AG04449 (cell line): ENCODE measurements around the gene CCDC197.

ENCODE experiments used
- CTCF ChIA-PET: fragments of 350-600 bp; formaldehyde crosslinking; extraction: SDS; loops from one replicate; lab custom pipeline; 2021; ENCODE audit warnings: antibody characterized with exemption; lab: Yijun Ruan, JAX
- POLR2A ChIA-PET: fragments of 400-600, 350-600 bp; formaldehyde crosslinking; extraction: SDS; loops from one replicate; lab custom pipeline; 2020; ENCODE audit warnings: antibody characterized with exemption, inconsistent platforms; lab: Yijun Ruan, JAX
- DNase-seq: peaks from one replicate; pipeline ENCODE4 v3.0.0-alpha.2; 2010; ENCODE audit warnings: low read depth, low spot score
- H3K4me3 ChIP-seq: 2 replicates; pipeline ENCODE4 v1.5.1; 2011; ENCODE audit warnings: low read depth, mild to moderate bottlenecking, control low read depth, low read length
- TF ChIP-seq, protein P1 (sequence below): IDR thresholded peaks from one replicate; pipeline ENCODE4 v1.5.1; 2011; ENCODE audit warnings: mild to moderate bottlenecking, moderate library complexity, low read length, control low read depth, inconsistent platforms; ENCODE audit not compliant: insufficient read depth; ENCODE audit errors: missing control alignments

Gene CCDC197

DNA sequence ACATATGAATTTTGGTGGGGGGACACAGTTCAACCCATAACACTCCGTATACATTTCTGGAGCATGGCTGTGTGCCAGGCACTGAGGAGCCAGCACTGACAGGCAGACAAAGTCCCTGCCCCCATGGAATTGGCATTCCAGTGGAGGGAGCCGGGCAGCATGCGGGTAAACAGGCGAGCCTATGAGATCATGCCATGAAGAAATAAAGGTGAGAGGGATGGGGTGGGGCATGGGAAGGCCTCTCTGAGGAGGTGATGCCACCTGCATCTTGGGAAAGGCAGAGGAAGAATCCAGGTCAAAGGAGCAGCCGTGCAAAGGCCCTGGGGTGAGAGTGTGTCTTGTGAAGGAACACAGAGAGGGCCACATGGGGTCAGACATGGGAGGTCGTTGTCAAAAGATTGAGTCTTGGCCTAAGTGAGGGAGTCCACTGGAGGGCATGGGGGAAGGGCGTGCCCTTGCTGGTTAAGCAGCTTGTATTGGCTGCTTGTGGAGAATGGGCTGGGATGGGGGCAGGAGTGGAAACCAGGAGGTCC is 32.6 kb downstream of the CCDC197 start:
- CTCF ChIA-PET: interaction anchor here (0.7 to 13.1 kb wide), 7 partner anchors 7 to 151 kb away, joined by 3 to 135 read pairs (median 5); no protein-coding TSS in a partner anchor
- no peak overlapping the region for H3K4me3 ChIP-seq
- POLR2A ChIA-PET: no interaction called here
- DNase-seq: no peak
- TF ChIP-seq, protein P1, sequence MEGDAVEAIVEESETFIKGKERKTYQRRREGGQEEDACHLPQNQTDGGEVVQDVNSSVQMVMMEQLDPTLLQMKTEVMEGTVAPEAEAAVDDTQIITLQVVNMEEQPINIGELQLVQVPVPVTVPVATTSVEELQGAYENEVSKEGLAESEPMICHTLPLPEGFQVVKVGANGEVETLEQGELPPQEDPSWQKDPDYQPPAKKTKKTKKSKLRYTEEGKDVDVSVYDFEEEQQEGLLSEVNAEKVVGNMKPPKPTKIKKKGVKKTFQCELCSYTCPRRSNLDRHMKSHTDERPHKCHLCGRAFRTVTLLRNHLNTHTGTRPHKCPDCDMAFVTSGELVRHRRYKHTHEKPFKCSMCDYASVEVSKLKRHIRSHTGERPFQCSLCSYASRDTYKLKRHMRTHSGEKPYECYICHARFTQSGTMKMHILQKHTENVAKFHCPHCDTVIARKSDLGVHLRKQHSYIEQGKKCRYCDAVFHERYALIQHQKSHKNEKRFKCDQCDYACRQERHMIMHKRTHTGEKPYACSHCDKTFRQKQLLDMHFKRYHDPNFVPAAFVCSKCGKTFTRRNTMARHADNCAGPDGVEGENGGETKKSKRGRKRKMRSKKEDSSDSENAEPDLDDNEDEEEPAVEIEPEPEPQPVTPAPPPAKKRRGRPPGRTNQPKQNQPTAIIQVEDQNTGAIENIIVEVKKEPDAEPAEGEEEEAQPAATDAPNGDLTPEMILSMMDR: no peak

DNA sequence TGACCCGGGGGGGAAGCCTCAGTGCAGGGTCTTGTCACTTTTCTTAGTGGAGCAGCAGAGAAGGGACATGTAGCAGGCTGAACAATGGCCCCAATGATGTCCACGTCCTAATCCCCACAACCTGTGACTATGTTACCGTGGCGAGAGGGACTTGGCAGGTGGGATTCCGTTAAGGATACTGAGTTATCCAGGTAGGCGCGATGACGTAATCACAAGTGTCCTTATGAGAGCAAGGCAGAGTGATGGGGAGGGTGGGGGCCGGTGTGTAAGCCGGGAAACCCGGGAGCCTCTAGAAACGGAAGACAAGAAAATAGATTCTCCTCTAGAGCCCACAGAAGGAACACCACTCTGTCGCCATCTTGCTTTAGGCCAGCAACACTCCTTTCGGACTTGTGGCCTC is 33.5 kb downstream of the CCDC197 start:
- POLR2A ChIA-PET: no interaction called here
- DNase-seq: no peak
- CTCF ChIA-PET: interaction anchor here (0.7 to 0.8 kb wide), 2 partner anchors 91 to 102 kb away, joined by 3 read pairs; no protein-coding TSS in a partner anchor
- no peak overlapping the region for H3K4me3 ChIP-seq
- TF ChIP-seq, protein P1: no peak

DNA sequence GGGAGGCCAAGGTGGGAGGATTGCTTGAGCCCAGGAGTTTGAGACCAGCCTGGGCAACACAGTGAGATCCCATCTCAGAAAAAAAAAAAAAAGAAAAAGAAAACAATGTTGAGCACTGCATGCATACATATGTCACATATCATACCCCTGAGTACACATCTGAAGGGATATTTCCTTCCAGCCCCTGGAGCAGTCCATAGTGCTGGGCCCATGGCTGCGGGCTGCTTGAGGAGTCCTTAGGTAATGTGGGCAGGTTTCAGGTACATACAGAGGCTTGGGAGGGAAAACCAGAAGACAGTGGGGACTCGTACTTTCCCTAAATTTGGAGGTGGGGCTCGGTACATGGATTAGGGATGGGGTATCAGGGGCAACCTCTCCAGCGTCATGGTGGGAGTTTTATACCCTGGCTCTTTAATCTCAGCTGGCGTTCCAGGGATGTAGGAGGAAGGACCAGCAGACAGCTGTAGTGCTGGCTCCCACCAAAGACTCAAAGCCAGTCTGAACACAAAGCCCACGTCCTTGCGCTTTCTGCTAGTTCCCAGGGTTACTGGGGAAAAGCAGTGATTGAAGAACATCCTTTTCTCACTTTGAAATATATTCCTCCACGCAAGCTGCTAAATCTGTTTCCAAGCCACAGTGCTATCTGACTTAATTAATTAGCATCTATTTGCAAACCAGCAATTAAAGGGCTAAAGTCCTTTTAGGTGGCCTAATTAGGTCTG is 34.2 kb downstream of the CCDC197 start:
- ChIA-PET POLR2A (no interaction called here), CTCF (interaction anchor here (2.0 to 11.1 kb wide), 4 partner anchors 18 to 109 kb away, joined by 4 to 348 read pairs (median 148); partner anchors contain the start of gene IFI27L2)
- TF ChIP-seq, protein P1: no peak

DNA sequence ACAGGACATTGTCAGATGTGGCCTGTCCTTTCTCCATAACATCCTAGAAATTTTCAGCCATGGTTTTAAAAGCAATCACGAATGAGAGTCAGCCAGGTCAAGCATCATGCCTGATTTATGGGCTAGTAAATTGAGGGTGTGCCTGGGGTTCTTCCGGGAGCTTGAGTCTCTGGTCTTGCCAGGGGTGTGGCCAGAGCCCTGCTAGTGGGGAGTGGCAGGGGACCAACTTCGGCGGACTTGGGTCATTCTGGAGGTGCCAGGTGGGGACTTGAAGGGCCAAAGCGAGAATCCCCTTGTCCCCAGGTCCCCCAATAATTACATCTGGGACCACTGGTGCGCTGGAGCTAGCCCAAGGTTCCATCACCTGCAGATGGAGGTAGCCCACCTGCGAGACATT is 34.8 kb downstream of the CCDC197 start:
- DNase-seq: no peak
- TF ChIP-seq, protein P1: no peak
- POLR2A ChIA-PET: no interaction called here
- H3K4me3 ChIP-seq: no peak overlapping the region
- CTCF ChIA-PET: interaction anchor here (2.0 to 11.1 kb wide), 4 partner anchors 17 to 108 kb away, joined by 4 to 348 read pairs (median 148); partner anchors contain the start of gene IFI27L2

More for the DNA sequence above, 34.2 kb downstream of the CCDC197 start:
- no peak for DNase-seq
- H3K4me3 ChIP-seq: no peak overlapping the region

DNA sequence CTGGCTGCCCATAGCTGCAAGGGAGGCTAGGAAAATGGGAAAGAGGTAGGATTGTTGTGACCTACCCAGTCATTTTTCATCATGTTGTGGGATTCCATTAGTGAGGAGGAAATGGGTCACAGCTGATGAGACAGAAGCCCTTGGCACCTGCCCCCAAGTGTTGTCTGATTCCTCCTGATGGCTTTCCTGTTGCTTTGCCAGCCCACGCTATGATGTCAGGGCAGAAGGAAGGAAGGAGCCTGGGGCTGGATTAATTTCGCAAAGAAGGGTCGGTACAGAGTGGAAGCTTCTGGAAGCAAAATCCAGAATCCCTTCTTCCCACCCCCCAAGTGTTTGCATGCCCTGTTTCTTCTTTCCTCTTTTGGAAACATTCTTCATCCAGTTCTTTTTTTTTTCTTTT is 37.8 kb downstream of the CCDC197 start:
- no peak overlapping the region for H3K4me3 ChIP-seq
- DNase-seq: no peak
- TF ChIP-seq, protein P1: no peak
- ChIA-PET POLR2A (no interaction called here), CTCF (interaction anchor here (1.1 to 11.1 kb wide), 16 partner anchors 12 to 273 kb away, joined by 3 to 348 read pairs (median 9); partner anchors contain the start of genes IFI27L2 and OTUB2)
